GM21619 (cell line): ENCODE results near the gene ADGRD2.

Experiments used
- ATAC-seq: cut with Tn5 transposase; IDR thresholded peaks from one replicate; pipeline ENCODE4 v1.9.1; 2021; ENCODE audit not compliant: unreplicated experiment

ADGRD2 gene

GRCh38 chr9:124436320-124436719, 13.9 kb upstream of the ADGRD2 start:
- no peak for ATAC-seq

GRCh38 chr9:124437086-124437485, 13.2 kb upstream of the ADGRD2 start:
- ATAC-seq = no peak

GRCh38 chr9:124438091-124438490, 12.2 kb upstream of the ADGRD2 start:
- no peak for ATAC-seq

DNA sequence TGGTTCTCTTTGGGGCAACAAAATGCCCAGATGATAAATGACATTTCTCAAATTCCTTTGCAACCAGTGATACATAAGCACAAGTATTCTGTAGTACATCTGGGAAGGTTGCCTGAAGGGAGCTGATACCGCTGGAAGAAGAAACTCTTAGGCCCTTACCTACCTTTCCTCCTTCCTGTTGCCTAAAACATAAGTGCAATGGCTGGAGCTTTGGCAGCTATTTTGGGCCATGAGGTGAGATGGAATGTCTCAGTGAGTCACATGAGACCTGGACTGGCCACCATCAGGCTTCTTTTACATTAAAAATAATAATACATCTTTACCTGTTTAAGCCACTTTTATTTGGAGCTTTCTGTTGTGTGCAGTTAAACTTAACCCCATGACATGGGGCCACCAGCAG, 11.2 kb upstream of the ADGRD2 start:
- no peak for ATAC-seq

GRCh38 chr9:124439686-124440243, 10.5 kb upstream of the ADGRD2 start:
- no peak for ATAC-seq

DNA sequence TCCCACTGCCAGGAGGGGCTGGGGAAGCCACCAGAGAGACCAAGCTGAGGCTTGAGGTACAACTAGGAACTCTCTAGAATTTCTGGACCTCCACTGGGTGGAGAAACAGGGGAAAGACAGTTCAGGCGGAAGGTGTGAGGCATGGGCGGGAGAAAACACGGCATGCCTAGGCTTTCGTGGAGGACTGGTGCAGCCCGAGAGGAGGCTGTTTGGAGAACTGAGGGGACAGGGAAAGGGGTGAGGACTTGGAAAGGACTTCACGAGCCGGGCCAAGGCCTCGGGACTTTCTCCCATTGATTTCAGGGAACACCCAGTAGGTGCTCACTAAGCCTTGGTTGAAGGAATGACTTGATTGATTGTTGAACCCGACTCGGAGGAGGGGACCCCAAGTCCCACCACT, 9.5 kb upstream of the ADGRD2 start:
- no peak for ATAC-seq

DNA sequence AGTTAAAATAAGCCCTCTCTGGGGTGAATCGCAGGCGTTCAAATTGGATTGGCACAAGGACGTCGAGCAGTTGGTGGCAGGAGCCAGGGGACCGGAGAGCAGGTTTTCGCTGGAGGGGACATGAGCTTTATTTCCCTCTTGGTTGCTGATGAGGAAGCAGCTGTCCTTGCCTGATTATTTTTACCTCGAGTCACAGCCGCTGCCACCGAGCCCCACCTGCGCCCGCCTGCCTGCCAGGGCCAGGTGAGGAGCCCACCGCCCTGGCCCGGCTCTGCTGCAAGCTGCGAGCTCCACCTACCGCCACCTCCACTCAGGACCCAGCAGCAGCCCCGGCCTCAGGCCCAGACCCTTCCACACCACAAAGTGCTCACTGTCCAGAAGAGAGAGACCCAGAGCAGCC, 9.0 kb upstream of the ADGRD2 start:
- no peak for ATAC-seq

GRCh38 chr9:124442379-124442778, 7.9 kb upstream of the ADGRD2 start:
- ATAC-seq = no peak

- ATAC-seq = no peak
These were observed 7.4 kb upstream of the ADGRD2 start for GRCh38 chr9:124442826-124443225.

DNA sequence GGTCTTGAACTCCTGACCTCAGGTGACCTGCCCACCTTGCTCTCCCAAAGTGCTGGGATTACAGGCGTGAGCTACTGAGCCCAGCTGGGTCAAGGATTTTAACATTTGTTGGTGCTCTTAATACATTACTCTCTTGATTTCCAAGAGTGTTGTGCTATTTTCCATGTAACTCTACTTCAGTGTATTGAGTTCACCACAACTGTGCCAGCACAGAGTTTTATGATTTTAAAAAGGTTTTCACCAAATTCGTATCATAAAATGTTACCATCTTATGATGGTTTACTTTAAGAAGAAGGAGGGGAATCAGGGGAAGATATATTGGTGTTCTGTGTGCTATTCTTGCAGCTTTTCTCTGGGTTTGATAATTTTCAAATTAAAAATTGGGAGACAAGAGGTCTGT, 6.6 kb upstream of the ADGRD2 start:
- no peak for ATAC-seq

- ATAC-seq = no peak
These were observed 6.1 kb upstream of the ADGRD2 start for GRCh38 chr9:124444166-124444565.

DNA sequence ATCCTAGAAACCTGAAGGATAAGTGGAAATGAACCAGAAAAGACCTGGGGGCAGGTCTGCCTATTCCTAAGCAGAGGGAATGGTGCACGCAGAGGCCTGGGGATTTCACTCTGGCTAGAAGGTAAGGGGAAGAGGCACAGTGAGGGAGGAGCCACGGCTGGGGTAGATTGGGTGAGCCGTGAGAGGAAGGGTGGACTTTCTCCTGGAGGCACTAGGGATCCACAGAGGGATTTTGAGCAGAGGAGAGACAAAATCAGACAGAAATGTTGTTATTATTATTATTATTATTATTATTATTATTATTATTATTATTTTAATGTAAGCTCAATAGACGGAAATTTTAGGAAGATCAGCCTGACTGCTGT, 3.0 kb upstream of the ADGRD2 start:
- no peak for ATAC-seq

DNA sequence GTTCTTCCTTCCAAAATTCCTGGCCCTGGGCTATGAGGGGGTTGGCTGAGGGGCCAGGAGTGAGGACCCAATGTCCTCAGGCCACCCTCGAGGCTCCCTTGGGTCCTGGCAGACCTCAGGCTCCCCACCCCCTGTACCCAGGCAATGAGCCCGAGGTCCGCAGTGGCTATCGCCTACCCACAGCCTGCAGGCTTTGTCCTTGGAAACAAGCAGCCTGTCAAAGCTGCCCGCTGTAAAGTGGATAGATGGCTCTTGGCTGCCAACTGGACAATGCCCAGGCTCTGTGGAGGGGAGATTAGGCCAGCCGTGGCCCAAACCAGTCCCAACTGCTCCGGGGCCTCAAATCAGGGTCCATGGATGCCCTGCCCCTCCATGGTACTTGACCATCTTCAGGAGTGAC, 2.2 kb upstream of the ADGRD2 start:
- no peak for ATAC-seq

- no peak for ATAC-seq
These were observed 685 bp upstream of the ADGRD2 start for GRCh38 chr9:124449381-124450151.

- ATAC-seq = no peak
These were observed 845 bp downstream of the ADGRD2 start for GRCh38 chr9:124450931-124451661.

- ATAC-seq = no peak
These were observed 2.1 kb downstream of the ADGRD2 start for GRCh38 chr9:124452326-124452725.

- no peak for ATAC-seq
These were observed 2.8 kb downstream of the ADGRD2 start for GRCh38 chr9:124452841-124453585.

DNA sequence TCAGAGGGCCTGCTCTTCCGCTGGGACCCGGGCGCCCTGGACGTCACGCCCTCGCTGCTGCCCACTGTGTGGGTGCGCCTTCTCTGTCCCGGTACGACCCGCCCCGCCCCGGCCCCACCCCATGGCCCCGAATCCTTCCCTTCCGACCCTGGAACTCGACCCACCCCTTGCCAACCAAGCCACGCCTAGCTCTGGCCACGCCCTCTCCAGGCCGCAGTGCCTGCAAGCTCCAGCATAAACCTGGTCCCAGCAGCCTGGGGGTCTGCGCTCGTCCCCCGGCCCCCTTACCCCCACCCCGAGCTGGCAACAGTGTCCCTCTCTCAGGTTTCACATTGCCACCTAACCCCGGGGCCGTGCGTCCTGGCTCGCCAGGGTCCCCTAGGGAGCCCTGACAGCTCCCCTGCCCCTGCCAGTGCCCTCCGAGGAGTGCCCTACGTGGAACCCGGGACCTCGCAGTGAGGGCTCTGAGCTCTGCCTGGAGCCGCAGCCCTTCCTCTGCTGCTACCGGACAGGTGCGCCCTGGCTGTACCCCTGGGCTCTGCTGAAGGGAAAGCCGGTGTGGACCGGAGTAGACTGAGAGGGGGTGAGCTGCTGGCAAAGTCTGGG, 3.4 kb downstream of the ADGRD2 start:
- ATAC-seq = no peak

DNA sequence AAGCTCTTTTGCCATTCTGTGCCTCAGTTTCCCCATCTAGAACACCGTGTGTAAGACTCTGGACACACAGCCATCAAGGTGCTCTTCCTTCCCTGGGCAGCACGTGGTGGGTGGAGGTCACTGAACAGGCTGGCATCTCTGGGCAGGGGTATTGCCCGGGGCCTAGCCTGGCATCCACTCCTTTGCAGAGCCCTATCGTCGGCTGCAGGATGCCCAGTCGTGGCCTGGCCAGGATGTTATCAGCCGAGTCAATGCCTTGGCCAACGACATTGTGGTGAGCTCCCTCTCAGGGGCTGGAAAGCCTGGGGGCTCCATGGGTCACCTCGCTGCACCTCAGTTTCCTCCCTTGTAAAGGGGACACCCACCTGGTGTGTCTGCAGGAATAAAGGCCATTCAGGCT, 4.0 kb downstream of the ADGRD2 start:
- no peak for ATAC-seq

GRCh38 chr9:124454791-124455443, 4.7 kb downstream of the ADGRD2 start:
- ATAC-seq = no peak

- no peak for ATAC-seq
These were observed 5.6 kb downstream of the ADGRD2 start for GRCh38 chr9:124455820-124456219.
